Measurements from ENCODE around the gene EPB41L3.

The EPB41L3 gene

GRCh38 chr18:5520464-5520863, 23.3 kb downstream of the EPB41L3 start:
- no peak for ATAC-seq
- no peak for TF ChIP-seq TSHZ2 (CRISPR knock-in tag; IDR thresholded peaks at IDR 0.05)
- no peak for TF ChIP-seq CREB5 (CRISPR knock-in tag; IDR thresholded peaks at IDR 0.05; ENCODE audit: low read depth)
- no peak for TF ChIP-seq PATZ1 (CRISPR knock-in tag; IDR thresholded peaks at IDR 0.05; ENCODE audit: borderline replicate concordance)
- no peak for TF ChIP-seq ZNF565 (CRISPR knock-in tag; conservative IDR thresholded peaks at IDR 0.05; ENCODE audit: low read depth)
- TF ChIP-seq ARNTL (CRISPR knock-in tag; IDR thresholded peaks at IDR 0.05; ENCODE audit: borderline replicate concordance, low read depth) = no peak
- TF ChIP-seq BACH2 (CRISPR knock-in tag; IDR thresholded peaks at IDR 0.05; ENCODE audit: borderline replicate concordance) = no peak
- no peak for TF ChIP-seq CSDC2 (CRISPR knock-in tag; IDR thresholded peaks at IDR 0.05)
- TF ChIP-seq PPARA (CRISPR knock-in tag; IDR thresholded peaks at IDR 0.05; ENCODE audit: borderline replicate concordance) = no peak
- no peak for TF ChIP-seq ZNF70 (CRISPR knock-in tag; IDR thresholded peaks at IDR 0.05)
- TF ChIP-seq TOX (CRISPR knock-in tag; IDR thresholded peaks at IDR 0.05; ENCODE audit: borderline replicate concordance) = no peak
- TF ChIP-seq SNAI2 (CRISPR knock-in tag; IDR thresholded peaks at IDR 0.05) = no peak
- TF ChIP-seq, protein P1, sequence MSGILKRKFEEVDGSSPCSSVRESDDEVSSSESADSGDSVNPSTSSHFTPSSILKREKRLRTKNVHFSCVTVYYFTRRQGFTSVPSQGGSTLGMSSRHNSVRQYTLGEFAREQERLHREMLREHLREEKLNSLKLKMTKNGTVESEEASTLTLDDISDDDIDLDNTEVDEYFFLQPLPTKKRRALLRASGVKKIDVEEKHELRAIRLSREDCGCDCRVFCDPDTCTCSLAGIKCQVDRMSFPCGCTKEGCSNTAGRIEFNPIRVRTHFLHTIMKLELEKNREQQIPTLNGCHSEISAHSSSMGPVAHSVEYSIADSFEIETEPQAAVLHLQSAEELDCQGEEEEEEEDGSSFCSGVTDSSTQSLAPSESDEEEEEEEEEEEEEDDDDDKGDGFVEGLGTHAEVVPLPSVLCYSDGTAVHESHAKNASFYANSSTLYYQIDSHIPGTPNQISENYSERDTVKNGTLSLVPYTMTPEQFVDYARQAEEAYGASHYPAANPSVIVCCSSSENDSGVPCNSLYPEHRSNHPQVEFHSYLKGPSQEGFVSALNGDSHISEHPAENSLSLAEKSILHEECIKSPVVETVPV (CRISPR knock-in tag; IDR thresholded peaks at IDR 0.05) = no peak
- TF ChIP-seq ZFP3 (CRISPR knock-in tag; IDR thresholded peaks at IDR 0.05) = no peak
- TF ChIP-seq GLIS3 (CRISPR knock-in tag; IDR thresholded peaks at IDR 0.05) = no peak
- TF ChIP-seq ZC3H10 (CRISPR knock-in tag; IDR thresholded peaks at IDR 0.05) = no peak

DNA sequence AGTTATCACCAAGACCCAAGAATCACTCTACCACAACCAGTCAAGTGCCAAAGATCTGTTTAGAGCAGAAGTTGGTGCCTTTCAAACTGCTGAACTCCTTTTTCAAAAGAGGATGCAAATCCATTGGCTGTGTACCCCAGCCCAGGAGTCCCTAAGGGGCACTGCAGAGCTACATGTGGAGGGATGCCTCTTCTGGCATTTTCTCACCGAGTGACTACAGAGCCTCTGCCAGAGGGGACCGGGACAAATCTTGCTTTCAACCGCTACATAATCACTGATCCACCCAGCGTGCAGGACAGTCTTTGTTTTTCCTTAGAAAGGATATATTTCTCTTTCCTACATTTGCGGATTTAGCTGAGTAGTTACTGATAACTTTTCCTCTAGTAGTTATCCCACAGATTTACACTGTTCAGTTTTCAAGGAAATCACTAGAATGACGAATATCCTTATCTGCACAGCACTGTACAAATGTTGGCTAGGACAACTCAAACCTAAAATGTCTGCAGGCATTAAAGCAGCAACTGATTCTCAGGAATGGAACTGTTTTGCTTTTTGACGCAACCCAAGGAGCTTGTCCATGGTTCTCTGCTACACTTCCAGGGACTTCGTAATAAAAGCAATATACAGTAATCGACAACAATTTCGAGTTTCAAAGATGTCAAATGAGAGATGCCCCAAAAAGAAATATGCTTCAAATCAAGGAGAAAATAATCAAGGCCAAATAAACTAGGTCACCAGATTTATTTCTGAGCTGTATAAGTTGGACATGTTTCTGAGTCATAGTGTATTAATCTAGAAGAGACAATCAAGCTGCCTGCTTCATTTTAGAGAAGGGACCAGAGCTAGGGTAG, 24.1 kb downstream of the EPB41L3 start:
- TF ChIP-seq, protein P2, sequence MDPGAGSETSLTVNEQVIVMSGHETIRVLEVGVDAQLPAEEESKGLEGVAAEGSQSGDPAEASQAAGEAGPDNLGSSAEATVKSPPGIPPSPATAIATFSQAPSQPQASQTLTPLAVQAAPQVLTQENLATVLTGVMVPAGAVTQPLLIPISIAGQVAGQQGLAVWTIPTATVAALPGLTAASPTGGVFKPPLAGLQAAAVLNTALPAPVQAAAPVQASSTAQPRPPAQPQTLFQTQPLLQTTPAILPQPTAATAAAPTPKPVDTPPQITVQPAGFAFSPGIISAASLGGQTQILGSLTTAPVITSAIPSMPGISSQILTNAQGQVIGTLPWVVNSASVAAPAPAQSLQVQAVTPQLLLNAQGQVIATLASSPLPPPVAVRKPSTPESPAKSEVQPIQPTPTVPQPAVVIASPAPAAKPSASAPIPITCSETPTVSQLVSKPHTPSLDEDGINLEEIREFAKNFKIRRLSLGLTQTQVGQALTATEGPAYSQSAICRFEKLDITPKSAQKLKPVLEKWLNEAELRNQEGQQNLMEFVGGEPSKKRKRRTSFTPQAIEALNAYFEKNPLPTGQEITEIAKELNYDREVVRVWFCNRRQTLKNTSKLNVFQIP (CRISPR knock-in tag; IDR thresholded peaks at IDR 0.05; ENCODE audit: borderline replicate concordance, low read depth) = no peak
- TF ChIP-seq PPARA (CRISPR knock-in tag; IDR thresholded peaks at IDR 0.05; ENCODE audit: borderline replicate concordance) (no peak), ARNTL (CRISPR knock-in tag; IDR thresholded peaks at IDR 0.05; ENCODE audit: borderline replicate concordance, low read depth) (no peak), ESRRG (CRISPR knock-in tag; IDR thresholded peaks at IDR 0.05) (no peak), TOX (CRISPR knock-in tag; IDR thresholded peaks at IDR 0.05; ENCODE audit: borderline replicate concordance) (no peak), PATZ1 (CRISPR knock-in tag; IDR thresholded peaks at IDR 0.05; ENCODE audit: borderline replicate concordance) (no peak), GLIS3 (CRISPR knock-in tag; IDR thresholded peaks at IDR 0.05) (no peak), ZFP30 (CRISPR knock-in tag; IDR thresholded peaks at IDR 0.05) (no peak), ZC3H10 (CRISPR knock-in tag; IDR thresholded peaks at IDR 0.05) (no peak), ZNF565 (CRISPR knock-in tag; conservative IDR thresholded peaks at IDR 0.05; ENCODE audit: low read depth) (no peak), CSDC2 (CRISPR knock-in tag; IDR thresholded peaks at IDR 0.05) (no peak)
- no peak for ATAC-seq
